ENCODE measurements around the gene PDZRN4.

The PDZRN4 gene

GRCh38 chr12:41556176-41556575, 368.1 kb downstream of the PDZRN4 start:
- Histone ChIP-seq H3K36me3 (ENCODE audit: control insufficient read depth, insufficient read depth, low read length) (no peaks in the 10 kb centered on the region), H3K4me2 (ENCODE audit: low read length) (no peak overlapping the region), H3K27me3 (ENCODE audit: control insufficient read depth, insufficient read depth, low read length) (no peaks in the 10 kb centered on the region), H3K4me1 (no peaks in the 10 kb centered on the region), H3K9me3 (ENCODE audit: control insufficient read depth, low read length) (no peaks in the 10 kb centered on the region), H2AFZ (no peak overlapping the region), H3K79me2 (no peaks in the 10 kb centered on the region), H3K27ac (no peak overlapping the region), H3K9ac (no peak overlapping the region), H3K4me3 (ENCODE audit: low read depth, low read length) (no peak overlapping the region)
- no peak for TF ChIP-seq CTCF (IDR thresholded peaks at IDR 0.05)

GRCh38 chr12:41557344-41557743, 369.2 kb downstream of the PDZRN4 start:
- H3K27me3 ChIP-seq (ENCODE audit: control insufficient read depth, insufficient read depth, low read length) = no peaks in the 10 kb centered on the region
- no peaks in the 10 kb centered on the region for H3K36me3 ChIP-seq (ENCODE audit: control insufficient read depth, insufficient read depth, low read length)
- no peak overlapping the region for H3K4me2 ChIP-seq (ENCODE audit: low read length)
- no peak overlapping the region for H3K9ac ChIP-seq
- peak overlapping the region; percentile 20 for H2AFZ ChIP-seq
- H3K9me3 ChIP-seq (ENCODE audit: control insufficient read depth, low read length) = no peaks in the 10 kb centered on the region
- no peak overlapping the region for H3K4me3 ChIP-seq (ENCODE audit: low read depth, low read length)
- no peaks in the 10 kb centered on the region for H3K4me1 ChIP-seq
- TF ChIP-seq CTCF (IDR thresholded peaks at IDR 0.05) = no peak
- H3K27ac ChIP-seq = no peak overlapping the region
- H3K79me2 ChIP-seq = no peaks in the 10 kb centered on the region

DNA sequence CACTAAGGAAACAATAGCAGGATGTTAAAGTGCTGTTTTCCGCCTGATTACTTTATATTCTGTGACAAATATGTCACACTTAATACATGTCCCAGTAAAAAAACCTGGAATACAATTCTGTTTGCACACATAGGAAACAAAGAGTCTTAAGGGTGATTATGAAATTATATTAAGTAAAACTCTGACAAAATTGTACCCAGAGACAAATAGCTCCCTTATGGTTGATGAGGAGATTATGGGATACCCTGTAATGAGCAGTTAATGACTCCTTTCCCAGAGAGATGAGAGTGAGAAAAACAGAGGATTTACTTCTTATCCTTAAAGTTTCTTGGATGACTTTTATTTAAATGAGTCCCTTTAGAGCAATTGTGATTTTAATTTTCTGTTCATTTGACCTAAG, 370.6 kb downstream of the PDZRN4 start:
- Histone ChIP-seq H3K9ac (no peak overlapping the region), H3K79me2 (no peaks in the 10 kb centered on the region), H3K4me3 (ENCODE audit: low read depth, low read length) (no peak overlapping the region), H3K9me3 (ENCODE audit: control insufficient read depth, low read length) (no peaks in the 10 kb centered on the region), H3K4me1 (no peaks in the 10 kb centered on the region), H3K4me2 (ENCODE audit: low read length) (no peak overlapping the region), H3K27me3 (ENCODE audit: control insufficient read depth, insufficient read depth, low read length) (no peaks in the 10 kb centered on the region), H3K36me3 (ENCODE audit: control insufficient read depth, insufficient read depth, low read length) (no peaks in the 10 kb centered on the region), H3K27ac (no peak overlapping the region), H2AFZ (no peak overlapping the region)
- TF ChIP-seq CTCF (IDR thresholded peaks at IDR 0.05) = no peak

DNA sequence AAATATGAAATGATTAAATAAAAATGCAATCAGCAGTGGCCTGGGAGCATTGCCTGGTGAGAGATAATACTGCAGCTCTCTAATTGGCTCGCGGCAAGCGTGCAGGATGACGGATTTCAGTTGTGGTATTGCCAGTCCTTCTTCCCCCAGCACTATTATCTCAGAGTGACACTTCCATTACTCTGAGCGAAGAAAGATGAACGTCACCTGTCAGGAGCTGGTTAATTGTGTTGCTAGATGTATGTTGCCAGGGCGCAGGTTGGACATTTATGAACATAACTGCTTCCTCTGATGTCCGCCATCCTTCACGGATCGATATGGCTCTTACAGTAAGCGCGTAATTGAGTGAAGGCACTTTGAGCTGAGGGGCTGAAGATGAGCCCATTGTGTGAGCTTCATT, 374.9 kb downstream of the PDZRN4 start:
- no peak overlapping the region for H2AFZ ChIP-seq
- H3K4me2 ChIP-seq (ENCODE audit: low read length) = no peak overlapping the region
- H3K27ac ChIP-seq = no peak overlapping the region
- H3K9ac ChIP-seq = no peak overlapping the region
- no peak overlapping the region for H3K4me3 ChIP-seq (ENCODE audit: low read depth, low read length)
- no peaks in the 10 kb centered on the region for H3K9me3 ChIP-seq (ENCODE audit: control insufficient read depth, low read length)
- no peak for TF ChIP-seq CTCF (IDR thresholded peaks at IDR 0.05)
- no peaks in the 10 kb centered on the region for H3K27me3 ChIP-seq (ENCODE audit: control insufficient read depth, insufficient read depth, low read length)
- H3K4me1 ChIP-seq = no peaks in the 10 kb centered on the region
- no peaks in the 10 kb centered on the region for H3K36me3 ChIP-seq (ENCODE audit: control insufficient read depth, insufficient read depth, low read length)
- no peaks in the 10 kb centered on the region for H3K79me2 ChIP-seq

DNA sequence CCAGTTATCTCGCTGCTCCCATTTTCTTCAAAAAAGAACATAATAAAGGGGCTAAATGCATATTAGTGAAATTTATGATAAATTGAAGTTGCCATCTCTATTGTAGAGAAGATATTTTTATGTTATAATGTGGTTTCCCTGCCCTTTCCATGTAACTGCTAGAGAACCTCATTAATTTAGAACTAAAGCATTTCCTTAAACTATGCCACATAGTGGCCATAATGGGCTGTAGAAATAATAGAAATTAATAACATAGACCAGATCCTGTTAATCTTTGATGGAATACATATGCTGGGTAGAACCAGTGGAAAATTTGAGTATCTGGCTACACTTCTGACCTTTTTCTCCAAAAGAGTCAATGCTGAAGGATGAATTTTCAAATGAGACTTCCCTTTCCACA, 376.7 kb downstream of the PDZRN4 start:
- H3K4me2 ChIP-seq (ENCODE audit: low read length) = no peak overlapping the region
- no peaks in the 10 kb centered on the region for H3K4me1 ChIP-seq
- H3K27ac ChIP-seq = no peak overlapping the region
- no peak overlapping the region for H3K9ac ChIP-seq
- no peak overlapping the region for H2AFZ ChIP-seq
- no peaks in the 10 kb centered on the region for H3K36me3 ChIP-seq (ENCODE audit: control insufficient read depth, insufficient read depth, low read length)
- no peak overlapping the region for H3K4me3 ChIP-seq (ENCODE audit: low read depth, low read length)
- H3K79me2 ChIP-seq = no peaks in the 10 kb centered on the region
- no peaks in the 10 kb centered on the region for H3K27me3 ChIP-seq (ENCODE audit: control insufficient read depth, insufficient read depth, low read length)
- no peaks in the 10 kb centered on the region for H3K9me3 ChIP-seq (ENCODE audit: control insufficient read depth, low read length)
- TF ChIP-seq CTCF (IDR thresholded peaks at IDR 0.05) = no peak

Data from parathyroid adenoma (tissue), 2 donors.